ENCODE data around the gene SLCO2B1.

SLCO2B1 gene

DNA sequence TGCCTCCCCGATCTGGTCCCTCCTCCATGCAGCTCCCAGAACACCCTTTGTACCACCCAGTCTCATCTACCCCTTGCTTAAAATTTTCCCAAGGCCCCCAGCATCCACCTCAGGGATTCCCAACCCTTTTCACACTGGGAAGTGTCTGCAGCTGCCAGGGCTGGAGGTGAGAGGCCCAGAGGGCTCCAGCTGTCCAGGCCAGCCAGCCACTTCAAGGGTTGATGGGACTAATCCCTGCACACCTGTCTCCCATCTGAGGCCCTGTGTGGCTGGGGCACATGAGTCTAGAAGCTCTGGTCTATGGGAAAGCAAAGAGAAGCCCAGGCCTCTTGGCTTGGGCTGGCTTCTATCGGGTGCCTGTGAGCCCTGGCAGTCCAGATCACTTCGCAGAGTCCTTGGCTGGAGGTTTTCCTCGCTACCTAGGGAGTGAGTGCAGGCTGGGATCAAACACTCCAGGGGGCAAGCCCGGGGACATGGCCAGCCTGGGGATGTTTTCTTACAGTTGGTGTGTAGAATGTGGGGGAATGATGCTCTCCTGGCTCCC, 48.6 kb downstream of the SLCO2B1 start:
- no peak for DNase-seq
- TF ChIP-seq, protein P1, sequence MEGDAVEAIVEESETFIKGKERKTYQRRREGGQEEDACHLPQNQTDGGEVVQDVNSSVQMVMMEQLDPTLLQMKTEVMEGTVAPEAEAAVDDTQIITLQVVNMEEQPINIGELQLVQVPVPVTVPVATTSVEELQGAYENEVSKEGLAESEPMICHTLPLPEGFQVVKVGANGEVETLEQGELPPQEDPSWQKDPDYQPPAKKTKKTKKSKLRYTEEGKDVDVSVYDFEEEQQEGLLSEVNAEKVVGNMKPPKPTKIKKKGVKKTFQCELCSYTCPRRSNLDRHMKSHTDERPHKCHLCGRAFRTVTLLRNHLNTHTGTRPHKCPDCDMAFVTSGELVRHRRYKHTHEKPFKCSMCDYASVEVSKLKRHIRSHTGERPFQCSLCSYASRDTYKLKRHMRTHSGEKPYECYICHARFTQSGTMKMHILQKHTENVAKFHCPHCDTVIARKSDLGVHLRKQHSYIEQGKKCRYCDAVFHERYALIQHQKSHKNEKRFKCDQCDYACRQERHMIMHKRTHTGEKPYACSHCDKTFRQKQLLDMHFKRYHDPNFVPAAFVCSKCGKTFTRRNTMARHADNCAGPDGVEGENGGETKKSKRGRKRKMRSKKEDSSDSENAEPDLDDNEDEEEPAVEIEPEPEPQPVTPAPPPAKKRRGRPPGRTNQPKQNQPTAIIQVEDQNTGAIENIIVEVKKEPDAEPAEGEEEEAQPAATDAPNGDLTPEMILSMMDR (IDR thresholded peaks at IDR 0.05) = no peak
- H3K9me3 Mint-ChIP-seq = no peaks in the 10 kb centered on the region
- no peaks in the 10 kb centered on the region for H3K36me3 Mint-ChIP-seq (ENCODE audit: low read depth)
- H3K4me1 Mint-ChIP-seq = peaks cover 15% of the 10 kb centered on the region
- no peak overlapping the region for H3K4me3 Mint-ChIP-seq
- no peak overlapping the region for H3K27ac Mint-ChIP-seq
- H3K27me3 Mint-ChIP-seq (ENCODE audit: low read depth, poor library complexity) = peaks cover 23% of the 10 kb centered on the region

DNA sequence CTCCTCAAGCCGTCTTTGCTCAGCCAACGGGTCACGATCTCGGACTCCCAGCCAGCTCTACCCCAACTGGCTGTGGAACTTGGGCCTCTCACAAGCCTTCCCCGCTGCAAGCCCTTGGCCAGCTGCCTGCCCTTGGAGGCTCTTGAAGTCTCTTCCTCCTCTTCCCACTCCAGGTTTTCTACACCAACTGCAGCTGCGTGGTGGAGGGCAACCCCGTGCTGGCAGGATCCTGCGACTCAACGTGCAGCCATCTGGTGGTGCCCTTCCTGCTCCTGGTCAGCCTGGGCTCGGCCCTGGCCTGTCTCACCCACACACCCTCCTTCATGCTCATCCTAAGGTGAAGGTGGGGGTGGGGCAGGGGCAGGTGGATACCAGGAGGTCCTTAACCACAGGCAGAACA, 49.1 kb downstream of the SLCO2B1 start:
- Mint-ChIP-seq H3K36me3 (ENCODE audit: low read depth) (no peaks in the 10 kb centered on the region), H3K27me3 (ENCODE audit: low read depth, poor library complexity) (peaks cover 25% of the 10 kb centered on the region), H3K27ac (no peak overlapping the region), H3K4me1 (peaks cover 15% of the 10 kb centered on the region), H3K9me3 (no peaks in the 10 kb centered on the region), H3K4me3 (no peak overlapping the region)
- no peak for DNase-seq
- TF ChIP-seq, protein P1 (IDR thresholded peaks at IDR 0.05) = no peak

DNA sequence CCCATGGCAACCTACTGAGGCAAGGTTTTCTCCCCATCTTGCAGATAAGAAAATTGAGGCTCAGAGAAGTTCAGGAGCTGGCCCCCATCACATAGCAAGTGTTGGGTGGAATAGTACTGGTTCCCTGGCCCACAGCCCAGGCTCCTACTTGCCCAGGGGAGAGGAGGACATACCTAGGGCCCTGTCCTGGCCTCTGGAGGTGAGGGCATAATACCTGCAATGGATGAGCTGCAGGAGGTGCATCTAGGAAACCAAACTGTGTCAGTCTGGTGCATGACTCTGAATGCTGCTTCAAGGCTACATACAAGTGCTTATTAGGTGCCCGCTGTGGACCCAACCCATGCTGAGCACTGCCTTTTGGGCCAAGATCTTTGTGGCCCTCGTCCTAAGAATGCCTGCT, 49.6 kb downstream of the SLCO2B1 start:
- Mint-ChIP-seq H3K27ac (no peak overlapping the region), H3K4me1 (peaks cover 15% of the 10 kb centered on the region), H3K9me3 (no peaks in the 10 kb centered on the region), H3K27me3 (ENCODE audit: low read depth, poor library complexity) (peaks cover 23% of the 10 kb centered on the region), H3K36me3 (ENCODE audit: low read depth) (no peaks in the 10 kb centered on the region), H3K4me3 (no peak overlapping the region)
- no peak for DNase-seq
- TF ChIP-seq, protein P1 (IDR thresholded peaks at IDR 0.05) = no peak

DNA sequence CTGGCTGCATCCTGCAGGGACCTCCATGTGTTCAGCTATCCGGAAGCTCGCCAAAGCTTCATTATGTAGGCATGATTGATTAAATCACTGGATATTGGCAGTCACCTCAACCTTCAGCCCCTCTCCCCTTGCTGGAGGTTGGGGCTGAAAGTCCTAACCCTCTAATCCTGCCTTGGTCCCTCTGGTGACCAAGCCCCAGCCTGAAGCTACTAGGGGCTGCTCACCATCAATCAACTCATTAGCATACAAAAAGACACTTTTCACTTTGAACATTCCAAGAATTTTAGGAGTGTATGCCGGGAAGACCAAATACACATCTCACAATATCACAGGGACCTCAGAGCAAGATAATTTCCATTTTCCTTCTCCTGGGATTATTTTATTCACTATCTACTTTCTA, 50.9 kb downstream of the SLCO2B1 start:
- H3K27ac Mint-ChIP-seq = no peak overlapping the region
- no peaks in the 10 kb centered on the region for H3K9me3 Mint-ChIP-seq
- H3K4me1 Mint-ChIP-seq = peaks cover 15% of the 10 kb centered on the region
- no peak for DNase-seq
- TF ChIP-seq, protein P1 (IDR thresholded peaks at IDR 0.05) = no peak
- H3K4me3 Mint-ChIP-seq = no peak overlapping the region
- peaks cover 19% of the 10 kb centered on the region for H3K27me3 Mint-ChIP-seq (ENCODE audit: low read depth, poor library complexity)
- no peaks in the 10 kb centered on the region for H3K36me3 Mint-ChIP-seq (ENCODE audit: low read depth)

DNA sequence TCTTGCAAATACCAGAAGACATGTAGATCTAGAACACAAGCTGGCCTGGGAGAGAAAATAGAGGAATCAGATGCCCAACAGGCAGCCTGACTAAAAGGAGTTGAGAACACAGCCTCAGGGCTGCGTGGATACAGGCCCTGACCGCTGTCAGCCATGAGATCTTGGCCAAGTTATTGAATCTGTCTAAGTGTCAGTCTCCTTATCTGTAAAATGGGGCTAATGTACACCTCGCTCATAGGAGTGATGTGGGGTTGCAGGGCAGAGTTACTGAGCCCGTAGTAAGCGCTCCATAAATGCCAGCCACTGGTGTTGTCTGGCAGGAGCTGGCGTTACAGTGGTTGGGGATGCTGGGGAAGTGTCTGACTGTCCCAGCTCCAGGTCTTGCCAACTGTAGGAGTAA, 51.3 kb downstream of the SLCO2B1 start:
- H3K9me3 Mint-ChIP-seq = no peaks in the 10 kb centered on the region
- H3K27me3 Mint-ChIP-seq (ENCODE audit: low read depth, poor library complexity) = peaks cover 18% of the 10 kb centered on the region
- no peak overlapping the region for H3K4me3 Mint-ChIP-seq
- no peak for DNase-seq
- no peaks in the 10 kb centered on the region for H3K36me3 Mint-ChIP-seq (ENCODE audit: low read depth)
- TF ChIP-seq, protein P1 (IDR thresholded peaks at IDR 0.05) = no peak
- H3K27ac Mint-ChIP-seq = no peak overlapping the region
- peaks cover 15% of the 10 kb centered on the region for H3K4me1 Mint-ChIP-seq

DNA sequence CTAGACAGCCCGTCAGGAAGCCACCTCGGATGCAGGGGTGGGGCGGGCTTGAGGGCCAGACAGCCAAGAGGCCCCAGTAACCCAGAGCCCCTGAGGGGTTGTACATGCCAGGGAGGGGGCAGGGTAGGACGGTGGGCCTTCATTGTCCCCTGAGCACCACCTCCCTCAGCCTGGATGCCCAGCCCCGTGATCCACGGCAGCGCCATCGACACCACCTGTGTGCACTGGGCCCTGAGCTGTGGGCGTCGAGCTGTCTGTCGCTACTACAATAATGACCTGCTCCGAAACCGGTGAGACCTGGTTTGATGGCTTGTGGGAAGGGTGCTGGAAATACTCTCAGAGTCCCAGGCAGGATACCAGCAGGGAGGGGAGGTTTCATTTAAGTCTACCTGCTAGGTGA, 52.2 kb downstream of the SLCO2B1 start:
- no peak for DNase-seq
- TF ChIP-seq, protein P1 (IDR thresholded peaks at IDR 0.05) = no peak
- H3K9me3 Mint-ChIP-seq = no peaks in the 10 kb centered on the region
- H3K36me3 Mint-ChIP-seq (ENCODE audit: low read depth) = no peaks in the 10 kb centered on the region
- H3K27ac Mint-ChIP-seq = no peak overlapping the region
- peaks cover 15% of the 10 kb centered on the region for H3K4me1 Mint-ChIP-seq
- no peak overlapping the region for H3K4me3 Mint-ChIP-seq
- peaks cover 16% of the 10 kb centered on the region for H3K27me3 Mint-ChIP-seq (ENCODE audit: low read depth, poor library complexity)

Data from nephron progenitor cell (in vitro differentiated cells).